ENCODE data around the gene TADA3. TPM values are rescaled to one million over a fixed set of nuclear protein-coding genes. Genes with fewer than 3 reads are reported as not detected.

Gene TADA3
- total RNA-seq, 1 donor from 2014 or later = 54.5 TPM

GRCh38 chr3:9739181-9739580, 53.1 kb downstream of the TADA3 start:
- Mint-ChIP-seq H3K27ac (ENCODE audit: unreplicated experiment) (no peak overlapping the region), H3K4me1 (ENCODE audit: low read depth, unreplicated experiment) (no peaks in the 10 kb centered on the region), H3K4me3 (ENCODE audit: unreplicated experiment) (no peak overlapping the region), H3K9me3 (ENCODE audit: unreplicated experiment) (no peaks in the 10 kb centered on the region), H3K27me3 (ENCODE audit: low read depth, unreplicated experiment) (no peaks in the 10 kb centered on the region), H3K36me3 (ENCODE audit: low read depth, unreplicated experiment) (peaks cover 11% of the 10 kb centered on the region)
- TF ChIP-seq EZH2 (IDR thresholded peaks at IDR 0.05; ENCODE audit: insufficient read depth, low read length) = no peak
- TF ChIP-seq CTCF (IDR thresholded peaks at IDR 0.05; ENCODE audit: insufficient read depth, low read depth, low read length) = no peak
- Histone ChIP-seq H3K9me3 (ENCODE audit: insufficient read depth, low read depth, low read length) (no peaks in the 10 kb centered on the region), H3K27ac (ENCODE audit: low read depth, low read length) (no peak overlapping the region), H3K36me3 (ENCODE audit: insufficient read depth, low read length) (peaks cover 72% of the 10 kb centered on the region), H4K20me1 (ENCODE audit: insufficient read depth, low read length) (peaks cover 65% of the 10 kb centered on the region), H3K4me2 (ENCODE audit: low read length) (no peak overlapping the region), H3K4me1 (ENCODE audit: insufficient read depth, low read length) (no peaks in the 10 kb centered on the region), H3K4me3 (ENCODE audit: insufficient read depth, low read depth, low read length) (no peak overlapping the region), H3K27me3 (ENCODE audit: insufficient read depth, low read length) (no peaks in the 10 kb centered on the region), H2AFZ (ENCODE audit: low read depth, low read length) (no peak overlapping the region), H3K79me2 (ENCODE audit: insufficient read depth, low read length) (peaks cover 48% of the 10 kb centered on the region), H3K9ac (ENCODE audit: low read length) (no peak overlapping the region)
- DNase-seq (ENCODE audit: low read depth) (no peak), FAIRE-seq (no peak)

- peaks cover 72% of the 10 kb centered on the region for H3K79me2 ChIP-seq (ENCODE audit: insufficient read depth, low read length)
- no peak overlapping the region for H2AFZ ChIP-seq (ENCODE audit: low read depth, low read length)
- peaks cover 16% of the 10 kb centered on the region for H3K36me3 Mint-ChIP-seq (ENCODE audit: low read depth, unreplicated experiment)
- H3K4me1 ChIP-seq (ENCODE audit: insufficient read depth, low read length) = peaks cover 11% of the 10 kb centered on the region
- TF ChIP-seq CTCF (IDR thresholded peaks at IDR 0.05; ENCODE audit: insufficient read depth, low read depth, low read length) (no peak), EZH2 (IDR thresholded peaks at IDR 0.05; ENCODE audit: insufficient read depth, low read length) (no peak)
- H3K9me3 ChIP-seq (ENCODE audit: insufficient read depth, low read depth, low read length) = no peaks in the 10 kb centered on the region
- no peaks in the 10 kb centered on the region for H3K27me3 Mint-ChIP-seq (ENCODE audit: low read depth, unreplicated experiment)
- FAIRE-seq (no peak), DNase-seq (ENCODE audit: low read depth) (no peak)
- H4K20me1 ChIP-seq (ENCODE audit: insufficient read depth, low read length) = peaks cover 83% of the 10 kb centered on the region
- H3K27ac Mint-ChIP-seq (ENCODE audit: unreplicated experiment) = no peak overlapping the region
- peaks cover 54% of the 10 kb centered on the region for H3K36me3 ChIP-seq (ENCODE audit: insufficient read depth, low read length)
- no peak overlapping the region for H3K4me3 Mint-ChIP-seq (ENCODE audit: unreplicated experiment)
- H3K4me2 ChIP-seq (ENCODE audit: low read length) = no peak overlapping the region
- H3K27me3 ChIP-seq (ENCODE audit: insufficient read depth, low read length) = no peaks in the 10 kb centered on the region
- H3K4me3 ChIP-seq (ENCODE audit: insufficient read depth, low read depth, low read length) = no peak overlapping the region
- H3K4me1 Mint-ChIP-seq (ENCODE audit: low read depth, unreplicated experiment) = peaks cover 17% of the 10 kb centered on the region
- H3K9me3 Mint-ChIP-seq (ENCODE audit: unreplicated experiment) = no peaks in the 10 kb centered on the region
- no peak overlapping the region for H3K9ac ChIP-seq (ENCODE audit: low read length)
- no peak overlapping the region for H3K27ac ChIP-seq (ENCODE audit: low read depth, low read length)
These were observed 55.4 kb downstream of the TADA3 start for GRCh38 chr3:9736831-9737230.

- Histone ChIP-seq H3K27ac (ENCODE audit: low read depth, low read length) (peak overlapping the region; percentile 100), H4K20me1 (ENCODE audit: insufficient read depth, low read length) (peaks cover 49% of the 10 kb centered on the region), H2AFZ (ENCODE audit: low read depth, low read length) (no peak overlapping the region), H3K4me2 (ENCODE audit: low read length) (peak overlapping the region; percentile 94), H3K4me1 (ENCODE audit: insufficient read depth, low read length) (peaks cover 16% of the 10 kb centered on the region), H3K9me3 (ENCODE audit: insufficient read depth, low read depth, low read length) (no peaks in the 10 kb centered on the region), H3K9ac (ENCODE audit: low read length) (peak overlapping the region; percentile 100), H3K36me3 (ENCODE audit: insufficient read depth, low read length) (peaks cover 19% of the 10 kb centered on the region), H3K27me3 (ENCODE audit: insufficient read depth, low read length) (no peaks in the 10 kb centered on the region), H3K4me3 (ENCODE audit: insufficient read depth, low read depth, low read length) (peak overlapping the region; percentile 81), H3K79me2 (ENCODE audit: insufficient read depth, low read length) (peaks cover 58% of the 10 kb centered on the region)
- DNase-seq (ENCODE audit: low read depth) (no peak), FAIRE-seq (no peak)
- Mint-ChIP-seq H3K4me3 (ENCODE audit: unreplicated experiment) (peak overlapping the region; percentile 96), H3K27me3 (ENCODE audit: low read depth, unreplicated experiment) (no peaks in the 10 kb centered on the region), H3K4me1 (ENCODE audit: low read depth, unreplicated experiment) (peaks cover 21% of the 10 kb centered on the region), H3K9me3 (ENCODE audit: unreplicated experiment) (no peaks in the 10 kb centered on the region), H3K27ac (ENCODE audit: unreplicated experiment) (peak overlapping the region; percentile 86), H3K36me3 (ENCODE audit: low read depth, unreplicated experiment) (peaks cover 16% of the 10 kb centered on the region)
- TF ChIP-seq EZH2 (IDR thresholded peaks at IDR 0.05; ENCODE audit: insufficient read depth, low read length) = no peak
These were observed 59.5 kb downstream of the TADA3 start for GRCh38 chr3:9732740-9733115.
